Measurements from ENCODE around the gene AGAP1.

The AGAP1 gene

GRCh38 chr2:235781775-235782174, 287.9 kb downstream of the AGAP1 start:
- no peak for DNase-seq

DNA sequence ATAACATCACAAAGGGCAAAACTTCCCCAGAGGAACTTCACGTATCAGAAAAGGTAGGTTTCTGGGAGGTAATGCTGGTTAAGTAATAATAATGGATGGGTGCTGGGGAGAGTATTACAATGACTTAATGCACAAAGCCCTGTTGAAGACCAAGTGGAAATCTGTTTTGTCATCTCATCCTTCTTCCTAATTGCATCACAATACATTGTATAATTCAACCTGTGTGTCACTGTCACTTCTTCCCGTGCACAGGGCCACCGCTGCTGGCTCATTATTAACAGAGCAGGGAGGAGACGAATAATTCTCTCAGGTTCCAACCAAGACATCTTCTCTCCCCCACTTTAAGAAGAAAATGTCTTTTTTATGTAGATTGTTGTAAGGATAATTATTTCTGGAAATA, 290.9 kb downstream of the AGAP1 start:
- no peak for DNase-seq

DNA sequence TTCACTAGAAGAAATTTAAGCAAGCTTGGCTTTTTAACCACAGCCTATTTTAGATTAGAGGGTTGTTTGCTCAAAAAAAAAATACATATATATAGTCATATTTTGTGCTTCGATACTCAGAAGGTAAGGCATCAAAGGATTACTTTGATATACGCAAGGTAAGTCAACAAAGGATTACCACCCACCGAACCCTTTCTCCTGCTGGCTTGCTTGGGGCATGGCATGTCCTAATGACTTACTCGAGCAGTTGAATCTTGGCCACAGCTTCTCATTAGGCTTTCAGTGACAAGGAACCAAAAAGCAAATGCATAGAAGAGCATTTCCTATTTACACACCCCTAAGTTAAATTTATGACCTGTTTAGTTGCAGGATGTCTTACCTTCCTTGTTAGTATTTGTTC, 295.7 kb downstream of the AGAP1 start:
- no peak for DNase-seq

DNA sequence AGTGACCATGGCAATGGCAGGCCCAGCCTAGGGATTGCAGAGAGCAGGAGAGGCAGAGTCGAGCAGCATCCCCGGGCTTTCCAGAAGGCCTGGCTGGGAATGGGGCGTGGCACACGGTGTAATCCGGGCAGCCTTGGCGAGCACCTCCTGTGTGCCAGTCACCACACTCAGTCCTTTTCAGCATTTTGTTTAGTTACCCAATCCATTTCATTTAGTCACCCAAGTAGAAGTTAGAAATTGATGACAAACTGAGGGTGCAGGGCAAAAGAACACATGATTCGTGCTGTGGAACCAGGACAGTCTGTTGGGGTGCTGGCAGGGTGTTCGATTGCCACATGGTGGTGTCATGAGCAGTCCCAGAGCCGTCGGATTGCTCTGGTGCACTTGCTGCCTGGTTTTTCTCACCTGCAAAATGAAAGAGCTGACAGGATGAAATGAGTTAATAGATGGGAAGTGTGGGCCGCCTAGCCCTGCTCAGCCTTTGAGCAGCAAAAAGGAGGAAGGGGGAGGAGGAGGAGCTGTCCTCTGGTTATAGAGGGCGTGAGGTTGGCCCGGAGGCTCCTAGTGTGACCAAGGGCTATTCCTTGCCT, 299.4 kb downstream of the AGAP1 start:
- no peak for DNase-seq

DNA sequence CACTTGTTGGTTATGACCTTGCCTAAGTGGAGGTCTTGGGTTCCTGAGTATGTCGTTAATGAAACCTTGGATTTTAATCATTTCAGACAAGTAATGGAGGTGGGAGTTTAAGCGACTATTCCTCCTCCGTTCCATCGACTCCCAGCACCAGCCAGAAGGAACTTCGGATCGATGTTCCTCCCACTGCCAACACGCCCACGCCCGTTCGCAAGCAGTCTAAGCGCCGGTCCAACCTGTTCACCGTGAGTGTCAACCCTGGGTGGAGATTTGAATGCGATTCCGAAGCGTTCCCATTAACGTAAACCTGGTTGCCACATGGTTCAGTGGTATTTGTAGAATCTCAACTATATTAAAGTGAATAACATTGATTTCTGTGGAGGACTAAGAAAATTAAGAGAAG, 305.4 kb downstream of the AGAP1 start:
- no peak for DNase-seq

GRCh38 chr2:235802542-235802941, 308.7 kb downstream of the AGAP1 start:
- DNase-seq: no peak

GRCh38 chr2:235803028-235803427, 309.2 kb downstream of the AGAP1 start:
- DNase-seq: no peak

DNA sequence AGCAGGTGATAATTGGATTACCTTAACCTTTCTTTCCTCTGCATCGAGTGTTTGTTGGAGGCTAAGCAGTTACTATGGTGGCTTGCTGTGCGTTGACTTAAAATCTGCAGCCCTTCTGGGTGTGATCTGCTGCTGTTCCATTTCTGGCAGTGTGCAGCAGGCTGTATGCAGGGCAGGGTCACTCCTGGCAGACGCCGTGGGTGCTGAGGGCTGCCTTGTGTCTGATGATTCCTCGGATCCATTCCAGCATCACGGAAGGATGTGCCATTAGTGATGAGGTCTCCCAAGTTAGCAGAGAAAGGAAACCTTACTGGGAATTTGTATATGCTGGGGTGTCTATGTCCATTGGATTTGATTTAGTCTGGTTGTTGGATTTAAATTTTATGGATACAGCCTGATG, 310.8 kb downstream of the AGAP1 start:
- no peak for DNase-seq

GRCh38 chr2:235806986-235807750, 313.3 kb downstream of the AGAP1 start:
- no peak for DNase-seq

DNA sequence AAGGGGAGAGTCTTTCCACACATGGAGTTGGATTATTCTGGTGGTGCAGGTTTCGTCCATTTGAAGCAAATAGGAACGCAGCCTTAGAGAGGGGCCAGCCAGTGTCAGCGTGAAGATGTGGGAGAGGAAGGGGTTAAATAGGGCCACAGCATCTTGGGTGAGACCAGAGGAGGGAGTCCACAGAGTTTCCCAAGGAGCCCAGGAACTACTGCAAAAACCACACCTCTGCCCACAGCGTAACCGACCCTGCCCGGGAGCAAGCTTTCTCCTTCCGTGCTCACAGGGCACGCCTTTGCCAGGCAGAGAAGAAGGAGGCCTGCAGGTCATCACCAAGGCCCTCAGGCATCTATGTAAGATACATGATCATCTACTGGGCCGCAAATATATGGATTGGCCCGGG, 314.5 kb downstream of the AGAP1 start:
- DNase-seq: peak; percentile 38

DNA sequence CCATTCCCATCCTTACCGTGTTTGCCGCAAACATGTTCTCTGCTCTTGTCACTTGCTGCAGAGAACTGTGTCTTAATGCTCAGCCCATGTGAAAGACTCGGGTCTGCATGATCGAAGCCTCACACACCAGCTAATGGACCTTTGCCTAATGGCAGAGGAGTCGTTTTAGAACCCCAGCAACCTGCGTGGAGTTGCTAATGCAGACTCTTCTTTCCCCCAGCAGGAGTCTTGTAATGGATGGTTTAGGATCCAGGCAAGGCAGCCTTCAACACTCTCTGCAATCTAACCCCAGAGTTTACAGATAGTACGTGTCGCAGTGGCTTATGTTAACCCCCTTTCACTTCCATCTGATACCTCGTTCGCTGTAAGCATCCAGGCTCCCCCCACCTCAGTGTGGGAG, 316.4 kb downstream of the AGAP1 start:
- no peak for DNase-seq

DNA sequence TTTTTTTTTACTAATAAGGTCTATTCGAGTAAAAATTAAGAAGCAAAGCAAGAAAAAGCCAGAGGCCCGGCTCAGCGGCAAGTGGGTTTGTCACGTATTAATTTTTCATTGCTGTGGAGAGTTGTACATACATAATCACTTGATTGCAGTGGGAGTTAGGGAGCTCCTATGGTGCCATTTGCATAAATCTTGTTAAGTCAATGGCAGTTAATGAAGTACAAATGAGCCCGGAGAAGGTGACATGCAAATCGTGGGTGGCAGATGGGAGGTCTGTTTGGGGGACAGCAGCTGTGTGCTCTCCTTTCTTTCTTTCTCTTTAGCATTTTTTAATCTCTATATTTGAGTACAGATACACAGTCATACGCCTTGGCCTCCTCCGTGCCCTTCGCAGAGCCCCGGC, 317.0 kb downstream of the AGAP1 start:
- DNase-seq: peak; percentile 9

DNA sequence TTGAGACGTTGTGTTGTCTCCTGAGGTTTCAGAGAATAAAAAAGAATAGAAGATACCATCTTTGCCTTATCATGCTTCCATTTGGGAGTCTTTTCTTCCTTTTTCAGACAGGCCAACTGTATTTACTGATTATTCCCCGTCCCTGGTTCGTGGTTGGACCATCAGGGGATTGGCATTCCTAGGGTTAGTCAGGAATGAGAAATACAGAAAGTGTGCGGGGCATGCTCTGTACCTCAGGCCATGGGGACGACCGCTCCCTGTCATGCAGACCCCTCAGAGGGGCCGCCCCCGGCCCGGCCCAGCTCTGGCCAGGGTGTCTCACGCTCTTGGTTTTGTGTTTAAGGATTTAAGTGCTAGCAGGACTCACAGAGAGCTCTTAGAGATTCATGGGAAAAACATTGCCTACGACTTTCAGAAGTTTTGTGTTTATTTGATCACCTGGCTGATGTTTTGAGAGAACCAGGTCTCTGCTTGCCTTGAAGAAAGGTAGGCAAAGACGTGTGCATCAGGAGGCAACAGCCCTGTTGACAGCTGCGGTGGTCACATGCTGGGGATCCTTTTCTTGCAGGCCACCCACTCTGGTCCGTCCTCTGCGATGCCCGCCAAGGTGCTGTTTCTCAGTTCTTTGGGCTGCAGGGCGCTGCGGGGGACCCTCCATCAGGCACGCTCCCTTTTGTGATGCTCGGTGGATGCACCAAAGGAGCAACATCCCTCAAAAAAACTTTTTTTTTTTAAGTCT, 317.8 kb downstream of the AGAP1 start:
- peak; percentile 5 for DNase-seq

DNA sequence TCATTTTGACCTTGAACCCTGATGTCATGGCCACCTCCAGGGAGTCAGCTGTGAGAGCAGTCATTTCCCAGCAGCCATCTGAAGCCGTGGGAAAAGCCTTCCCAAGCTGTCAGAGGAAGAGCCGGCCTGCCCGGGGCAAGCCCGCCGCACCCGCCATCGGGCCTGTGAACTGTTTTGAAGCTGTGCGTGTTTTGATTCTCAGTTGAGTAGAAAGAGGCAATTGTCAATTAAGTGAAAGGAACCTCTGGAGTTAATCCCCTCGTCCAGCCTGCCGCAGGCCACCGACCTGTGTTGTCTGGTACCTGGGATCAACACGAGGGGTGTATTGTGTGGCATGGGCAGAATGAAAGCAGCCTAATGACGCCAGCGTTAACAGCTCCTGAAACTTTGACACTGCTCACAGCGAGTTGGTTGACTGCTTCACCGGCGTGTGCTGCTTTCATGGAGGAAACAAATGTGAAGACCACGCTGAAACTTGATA, 318.4 kb downstream of the AGAP1 start:
- peak; percentile 11 for DNase-seq

DNA sequence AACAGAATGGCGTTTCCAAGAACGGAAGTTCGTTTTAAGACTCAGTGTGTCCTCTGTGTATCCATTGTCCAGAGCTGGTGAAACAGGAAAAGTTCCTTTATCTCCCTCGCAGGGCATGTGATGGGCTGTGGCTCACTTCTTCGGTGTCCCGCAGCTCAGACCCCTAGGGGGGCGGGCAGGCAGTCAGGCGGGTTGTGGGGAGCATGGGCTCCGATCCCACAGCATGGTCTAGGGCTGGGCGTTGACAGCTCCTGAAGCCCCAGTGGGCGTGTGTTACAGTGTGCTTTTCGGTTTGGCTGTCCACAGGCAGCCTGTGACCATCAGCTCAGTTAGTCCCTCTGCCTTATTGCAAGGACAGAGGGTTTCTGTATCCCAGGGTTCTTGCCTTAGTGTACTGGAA, 319.6 kb downstream of the AGAP1 start:
- peak; percentile 44 for DNase-seq

- no peak for DNase-seq
These were observed 326.7 kb downstream of the AGAP1 start for GRCh38 chr2:235820571-235820970.

DNA sequence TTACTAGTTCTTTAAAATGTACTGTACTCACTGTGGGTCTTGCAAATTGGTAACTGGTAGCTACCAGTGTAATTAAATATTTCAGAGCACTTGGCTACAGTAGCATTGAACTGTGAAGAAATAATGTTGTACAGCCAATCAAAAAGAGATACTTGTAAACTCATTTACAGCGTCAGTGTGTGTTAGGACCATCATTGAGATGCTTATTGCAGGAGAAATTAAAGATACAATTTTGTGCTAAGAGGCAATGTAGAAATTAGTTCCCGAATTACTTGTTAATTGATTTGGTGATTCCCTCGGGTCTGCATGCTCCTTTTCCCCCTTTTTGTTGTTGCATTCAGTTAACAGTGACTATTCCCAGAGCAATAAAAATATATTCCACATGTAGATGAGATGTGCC, 330.5 kb downstream of the AGAP1 start:
- no peak for DNase-seq

DNA sequence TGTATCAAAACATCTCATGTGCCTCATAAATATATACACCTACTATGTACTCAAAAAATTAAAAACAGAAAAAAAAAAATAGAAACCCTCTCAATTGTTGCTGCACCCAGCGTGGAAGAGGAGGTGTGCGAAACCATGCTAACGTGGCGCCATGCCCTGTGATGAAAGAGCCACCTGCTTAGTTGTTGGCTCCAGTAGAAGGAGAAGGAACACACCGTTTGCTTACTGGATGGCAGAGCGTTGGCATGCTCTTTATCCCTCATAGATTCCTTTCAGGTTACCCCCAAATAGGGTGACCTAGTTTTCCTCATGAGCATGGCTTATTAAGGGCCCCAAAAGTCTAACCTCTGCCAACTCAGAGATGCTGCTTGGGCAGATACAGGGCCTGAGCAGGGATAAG, 332.1 kb downstream of the AGAP1 start:
- DNase-seq: no peak

- no peak for DNase-seq
These were observed 333.0 kb downstream of the AGAP1 start for GRCh38 chr2:235826826-235827225.

- no peak for DNase-seq
These were observed 333.7 kb downstream of the AGAP1 start for GRCh38 chr2:235827585-235827992.

GRCh38 chr2:235829726-235830125, 335.9 kb downstream of the AGAP1 start:
- no peak for DNase-seq

GRCh38 chr2:235831755-235832154, 337.9 kb downstream of the AGAP1 start:
- DNase-seq: no peak

DNA sequence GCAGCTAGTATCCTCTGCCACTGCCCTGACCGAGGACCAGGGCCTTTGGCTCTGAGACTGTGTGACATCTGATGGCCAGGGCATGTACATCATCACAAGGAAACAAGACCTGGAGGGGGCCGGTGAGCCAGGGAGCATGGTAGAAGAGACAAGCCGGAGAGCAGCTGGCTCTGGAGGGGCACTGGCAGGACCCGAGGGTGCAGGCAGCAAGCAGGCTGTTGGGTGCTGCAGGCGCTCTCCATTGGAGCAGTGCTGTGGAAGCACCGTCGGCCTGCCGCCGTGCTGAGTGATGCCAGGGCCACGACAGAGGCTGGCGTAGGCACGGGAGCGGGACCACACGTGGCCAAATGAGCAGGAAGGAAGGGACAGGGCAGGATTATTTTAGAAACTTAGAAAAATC, 339.1 kb downstream of the AGAP1 start:
- DNase-seq: no peak
